IPS DF 6.9 (cell line): ENCODE measurements around the gene MSL1.

Experiments
- DNase-seq: peaks from one replicate; pipeline ENCODE4 v3.0.0-alpha.2; 2013; ENCODE audit warnings: low read depth, low spot score
- H3K27ac ChIP-seq: one replicate; pipeline ENCODE4 v1.5.1; 2013; ENCODE audit warnings: low read length, control low read depth
- H3K27me3 ChIP-seq: 2 replicates; pipeline ENCODE4 v1.6.1; 2013; ENCODE audit warnings: mild to moderate bottlenecking, low read length; ENCODE audit not compliant: control insufficient read depth, insufficient read depth
- H3K36me3 ChIP-seq: 2 replicates; pipeline ENCODE4 v1.6.1; 2013; ENCODE audit warnings: low read length; ENCODE audit not compliant: control insufficient read depth, insufficient read depth
- H3K4me1 ChIP-seq: 2 replicates; pipeline ENCODE4 v1.6.1; 2013; ENCODE audit warnings: low read length; ENCODE audit not compliant: control insufficient read depth, insufficient read depth
- H3K4me3 ChIP-seq: 2 replicates; pipeline ENCODE4 v1.5.1; 2013; ENCODE audit warnings: mild to moderate bottlenecking, low read length
- H3K9me3 ChIP-seq: 2 replicates; pipeline ENCODE4 v1.6.1; 2013; ENCODE audit warnings: low read length, inconsistent platforms; ENCODE audit not compliant: control insufficient read depth, insufficient read depth
- WGBS: extraction: QIAGEN DNeasy Blood & Tissue Kit; methylation state at CpG from one replicate; pipeline ENCODE4 v1.1.7; 2013; ENCODE audit warnings: mixed read lengths, missing lambda C conversion rate; ENCODE audit not compliant: insufficient read length, insufficient coverage; 5-methylcytosine and 5-hydroxymethylcytosine counted together

Gene MSL1

GRCh38 chr17:40099619-40100418 is 22.0 kb upstream of the MSL1 start:
- peaks cover 7% of the 10 kb centered on the region; the same call in 1 of the 2 replicates for H3K27me3 ChIP-seq
- no peaks in the 10 kb centered on the region for H3K9me3 ChIP-seq
- peaks cover 18% of the 10 kb centered on the region; the same call in 1 of the 2 replicates for H3K4me1 ChIP-seq
- DNase-seq = no peak
- no CpG with 5 or more reads among the region's 31 CpGs for WGBS
- peaks cover 9% of the 10 kb centered on the region; the same call in 1 of the 2 replicates for H3K36me3 ChIP-seq
- no peak overlapping the region for H3K27ac ChIP-seq
- H3K4me3 ChIP-seq = peak overlapping the region; percentile 36; the same call in 1 of the 2 replicates

- peaks cover 9% of the 10 kb centered on the region; the same call in 1 of the 2 replicates for H3K36me3 ChIP-seq
- WGBS = no CpG with 5 or more reads among the region's 16 CpGs
- peaks cover 7% of the 10 kb centered on the region; the same call in 1 of the 2 replicates for H3K27me3 ChIP-seq
- H3K4me1 ChIP-seq = peaks cover 18% of the 10 kb centered on the region; the same call in 1 of the 2 replicates
- no peaks in the 10 kb centered on the region for H3K9me3 ChIP-seq
- DNase-seq = no peak
- H3K4me3 ChIP-seq = peak within 1 kb of the TSS; percentile 36; the same call in 1 of the 2 replicates
- H3K27ac ChIP-seq = no peak within 1 kb of the TSS
Measured at GRCh38 chr17:40100419-40100668, 21.4 kb upstream of the MSL1 start, which contains the start of gene NR1D1. Gene NR1D1 (minus strand): TSS chr17:40100589. CDS start chr17:40100094, 495 bp downstream.

GRCh38 chr17:40100669-40101366 is 21.0 kb upstream of the MSL1 start:
- Histone ChIP-seq H3K9me3 (no peaks in the 10 kb centered on the region), H3K27me3 (peaks cover 7% of the 10 kb centered on the region; the same call in 1 of the 2 replicates), H3K4me3 (peak overlapping the region; percentile 36; the same call in 1 of the 2 replicates), H3K4me1 (peaks cover 18% of the 10 kb centered on the region; the same call in 1 of the 2 replicates), H3K36me3 (peaks cover 7% of the 10 kb centered on the region; the same call in 1 of the 2 replicates), H3K27ac (no peak overlapping the region)
- no peak for DNase-seq
- WGBS = no CpG with 5 or more reads among the region's 25 CpGs

- H3K27me3 ChIP-seq = peaks cover 8% of the 10 kb centered on the region; the same call in 1 of the 2 replicates
Measured at GRCh38 chr17:40101367-40102210, 20.2 kb upstream of the MSL1 start.

GRCh38 chr17:40103071-40103661 is 18.6 kb upstream of the MSL1 start:
- WGBS = no CpG with 5 or more reads among the region's 3 CpGs
- Histone ChIP-seq H3K9me3 (no peaks in the 10 kb centered on the region), H3K27ac (no peak overlapping the region), H3K27me3 (peaks cover 8% of the 10 kb centered on the region; the same call in 1 of the 2 replicates), H3K4me1 (peaks cover 28% of the 10 kb centered on the region; the same call in 1 of the 2 replicates), H3K4me3 (no peak overlapping the region), H3K36me3 (no peaks in the 10 kb centered on the region)
- DNase-seq = no peak

More at GRCh38 chr17:40101367-40102210, 20.2 kb upstream of the MSL1 start:
- Histone ChIP-seq H3K4me1 (peaks cover 22% of the 10 kb centered on the region; the same call in 1 of the 2 replicates), H3K9me3 (no peaks in the 10 kb centered on the region), H3K36me3 (0 out of 2 replicates have a peak, but pooled peaks cover 1% of the 10 kb centered on the region), H3K27ac (no peak overlapping the region), H3K4me3 (no peak overlapping the region)
- WGBS = no CpG with 5 or more reads among the region's 16 CpGs
- DNase-seq = no peak

GRCh38 chr17:40103688-40104087 is 18.1 kb upstream of the MSL1 start:
- Histone ChIP-seq H3K36me3 (no peaks in the 10 kb centered on the region), H3K9me3 (no peaks in the 10 kb centered on the region), H3K27ac (no peak overlapping the region), H3K4me1 (peaks cover 23% of the 10 kb centered on the region; the same call in 1 of the 2 replicates), H3K4me3 (no peak overlapping the region), H3K27me3 (peaks cover 8% of the 10 kb centered on the region; the same call in 1 of the 2 replicates)
- DNase-seq = no peak
- WGBS = no CpG with 5 or more reads among the region's 2 CpGs

GRCh38 chr17:40104594-40105486 is 16.9 kb upstream of the MSL1 start:
- no peaks in the 10 kb centered on the region for H3K9me3 ChIP-seq
- peaks cover 21% of the 10 kb centered on the region; the same call in 1 of the 2 replicates for H3K4me1 ChIP-seq
- no peak for DNase-seq
- no peaks in the 10 kb centered on the region for H3K36me3 ChIP-seq
- H3K27ac ChIP-seq = no peak overlapping the region
- WGBS = no CpG with 5 or more reads among the region's 3 CpGs
- H3K4me3 ChIP-seq = no peak overlapping the region
- peaks cover 5% of the 10 kb centered on the region; the same call in 1 of the 2 replicates for H3K27me3 ChIP-seq

- WGBS = no CpG with 5 or more reads among the region's 5 CpGs
- no peaks in the 10 kb centered on the region for H3K36me3 ChIP-seq
- H3K9me3 ChIP-seq = no peaks in the 10 kb centered on the region
- no peak overlapping the region for H3K27ac ChIP-seq
- DNase-seq = no peak
- peaks cover 23% of the 10 kb centered on the region for H3K4me1 ChIP-seq
- peaks cover 2% of the 10 kb centered on the region; the same call in 1 of the 2 replicates for H3K27me3 ChIP-seq
- no peak overlapping the region for H3K4me3 ChIP-seq
Measured at GRCh38 chr17:40105861-40106759, 15.7 kb upstream of the MSL1 start.
